ENCODE measurements around the gene DVL1. TPM values are rescaled to one million over a fixed set of nuclear protein-coding genes. Genes with fewer than 3 reads are reported as not detected.
A peak's percentile ranks its signal among the peaks of the same experiment; 100 is the strongest.

Gene DVL1
- total and polyA plus RNA-seq, 2 of the 13 experiments (the other 11 are each of a cell fraction or from before 2014, with no cell fraction given): 30.8 to 60.4 TPM

- no peak for TF ChIP-seq ZNF318 (CRISPR knock-in tag; IDR thresholded peaks at IDR 0.05)
Observed at GRCh38 chr1:1377540-1378205, 28.5 kb upstream of the DVL1 start (continued).

- Histone ChIP-seq H4K20me1 (ENCODE audit: insufficient read depth, low read length) (no peaks in the 10 kb centered on the region), H3K4me3 (replicated peaks in 1 of 3; ENCODE audit: insufficient read depth in 1 of 3, low read depth in 2 of 3, low read length in 3 of 3) (peak overlapping the region; percentile 70 to 79 (median 74); a peak in 5 of 6 replicates), H3K4me2 (ENCODE audit: low read depth, low read length) (peak overlapping the region; percentile 100), H3K9me3 (ENCODE audit: low read length) (no peaks in the 10 kb centered on the region), H3K9ac (ENCODE audit: insufficient read depth, low read depth, low read length) (peak overlapping the region; percentile 98), H3K27me3 (ENCODE audit: control insufficient read depth in 1 of 2, insufficient read depth in 2 of 2, low read length in 2 of 2) (no peaks in the 10 kb centered on the region; a peak in 1 of 5 replicates), H3K36me3 (replicated peaks in 1 of 2; ENCODE audit: control insufficient read depth in 1 of 2, insufficient read depth in 2 of 2, low read length in 2 of 2) (peaks cover 0 to 2% of the 10 kb centered on the region in 2 experiments; a peak in 1 of 5 replicates), H3K79me2 (ENCODE audit: insufficient read depth, low read length) (peaks cover 19% of the 10 kb centered on the region), H3K4me1 (ENCODE audit: insufficient read depth, low read length) (peaks cover 33% of the 10 kb centered on the region), H3K27ac (ENCODE audit: extremely low read length, insufficient read depth, low read length) (peak overlapping the region; percentile 79), H2AFZ (ENCODE audit: low read length) (no peak overlapping the region)
- DNase-seq (ENCODE audit: low spot score): no peak
- POLR2A ChIA-PET: interaction anchor here (0.7 to 3.2 kb wide), 11 partner anchors 12 to 62 kb away, joined by 3 to 35 read pairs (median 15); partner anchors contain the start of genes CCNL2, DVL1 and MRPL20
- CTCF ChIA-PET (ENCODE audit: low intra/inter-chr PET ratio, low total read pairs): no interaction called here
- intact Hi-C loops (cut with micrococcal nuclease; ENCODE audit: unreplicated experiment): loop anchor here (2.0 kb wide), 1 partner anchor 22 kb away; the partner anchor contains the start of gene CCNL2
- no peak for ATAC-seq
- in situ Hi-C loops (cut with HindIII; ENCODE audit: extremely low pct_ligation_motif_present, low pct_unique_long_range_greater_than_20kb): no loop called here
- WGBS (ENCODE audit: low lambda C conversion rate): 68% methylated on average over 10 of the region's 10 CpGs
- TF ChIP-seq POLR2A (IDR thresholded peaks at IDR 0.05; ENCODE audit: insufficient read depth in 1 of 2, low read depth in 2 of 2, low read length in 2 of 2): 0 out of 4 replicates have a peak, but pooled peaks of 1 of the 2 experiments have one; percentile 2
- 0 out of 2 replicates have a peak, but pooled peaks have one; percentile 25 for TF ChIP-seq ZNF274 (CRISPR knock-in tag; IDR thresholded peaks at IDR 0.05)
- 0 out of 2 replicates have a peak, but pooled peaks have one; percentile 59 for TF ChIP-seq HNF1B (CRISPR knock-in tag; IDR thresholded peaks at IDR 0.05)
- TF ChIP-seq ZNF572 (CRISPR knock-in tag; IDR thresholded peaks at IDR 0.05): no peak
- 0 out of 2 replicates have a peak, but pooled peaks have one; percentile 17 for TF ChIP-seq ZSCAN21 (CRISPR knock-in tag; IDR thresholded peaks at IDR 0.05; ENCODE audit: borderline replicate concordance)
- TF ChIP-seq MAX (IDR thresholded peaks at IDR 0.05): no peak
- BruUV-seq (replicated peaks): no TSS peak
- FAIRE-seq: no peak
Observed at GRCh38 chr1:1376551-1377226, 27.5 kb upstream of the DVL1 start.

All from HepG2 (cell line).